CD4-positive, alpha-beta T cell (primary cell): Measurements from ENCODE around the gene STAB1. TPM values are rescaled to one million over a fixed set of nuclear protein-coding genes. Genes with fewer than 3 reads are reported as not detected.
A peak's percentile ranks its signal among the peaks of the same experiment; 100 is the strongest.

Source experiments
- ATAC-seq: fragments of 200-7000 bp; cut with Tn5 transposase; one replicate; pipeline ENCODE4 v1.10.0; 2022; ENCODE audit warnings: mild to moderate bottlenecking; ENCODE audit not compliant: poor library complexity
- CTCF ChIA-PET: fragments of 350-600 bp; sonication (Branson Sonifier 250); formaldehyde crosslinking; loops from one replicate; lab custom pipeline; 2021; ENCODE audit warnings: antibody characterized with exemption, inconsistent platforms; lab: Charles Lee
- POLR2A ChIA-PET: fragments of 350-600 bp; sonication (Branson Sonifier 250); formaldehyde crosslinking; loops from one replicate; lab custom pipeline; 2021; ENCODE audit warnings: antibody characterized with exemption, inconsistent platforms; lab: Charles Lee
- DNase-seq, 14 experiments: peaks; one replicate each; pipeline ENCODE4 v3.0.0-alpha.2; 2013 to 2020; ENCODE audit warnings: mixed read lengths in 2 of 14
- H3K27ac ChIP-seq, 2 donors: one replicate each; pipeline versions ENCODE4 v1.5.1 to v1.7.0; 2013; ENCODE audit warnings: low read length in 2 of 2, low read depth in 1 of 2, mild to moderate bottlenecking in 1 of 2
- H3K27me3 ChIP-seq, 2 experiments: 1 replicate in 1 of 2; 2 replicates in 1 of 2; pipeline versions ENCODE4 v1.6.1 to v1.7.0; 2013; ENCODE audit warnings: low read length in 2 of 2, control low read depth in 1 of 2, mild to moderate bottlenecking in 1 of 2, moderate library complexity in 1 of 2; ENCODE audit not compliant: insufficient read depth in 2 of 2, control insufficient read depth in 1 of 2
- H3K36me3 ChIP-seq: one replicate; pipeline ENCODE4 v1.6.1; 2013; ENCODE audit warnings: low read length, control low read depth; ENCODE audit not compliant: insufficient read depth
- H3K4me1 ChIP-seq: one replicate; pipeline ENCODE4 v1.6.1; 2013; ENCODE audit warnings: low read length, control low read depth; ENCODE audit not compliant: insufficient read depth
- H3K4me3 ChIP-seq: one replicate; pipeline ENCODE4 v1.5.1; 2013; ENCODE audit warnings: mild to moderate bottlenecking, low read length, moderate library complexity
- H3K9me3 ChIP-seq, 2 experiments: 1 replicate in 1 of 2; 2 replicates in 1 of 2; pipeline versions ENCODE4 v1.6.1 to v1.7.0; 2013; ENCODE audit warnings: low read length in 2 of 2, mild to moderate bottlenecking in 2 of 2, control low read depth in 1 of 2, moderate library complexity in 1 of 2; ENCODE audit not compliant: control insufficient read depth in 1 of 2, insufficient read depth in 1 of 2
- H3K27ac Mint-ChIP-seq: one replicate; pipeline ENCODE4 v1.8.0; 2020; ENCODE audit warnings: mixed read lengths
- H3K27me3 Mint-ChIP-seq: one replicate; pipeline ENCODE4 v1.8.0; 2021; ENCODE audit warnings: mixed read lengths
- H3K36me3 Mint-ChIP-seq: one replicate; pipeline ENCODE4 v1.8.0; 2021; ENCODE audit warnings: low read depth, mixed read lengths
- H3K4me1 Mint-ChIP-seq: one replicate; pipeline ENCODE4 v1.8.0; 2021; ENCODE audit warnings: low read depth, mixed read lengths
- H3K4me3 Mint-ChIP-seq: one replicate; pipeline ENCODE4 v1.8.0; 2020; ENCODE audit warnings: mild to moderate bottlenecking, mixed read lengths
- H3K9me3 Mint-ChIP-seq: one replicate; pipeline ENCODE4 v1.8.0; 2020; ENCODE audit warnings: mixed read lengths
- intact Hi-C, 2 experiments: fragments of 100-400 bp; cut with DNase I in 1 of 2; cut with micrococcal nuclease in 1 of 2; formaldehyde crosslinking; loops; one replicate each; pipeline versions ENCODE4 v1.15.1 to v1.9.0; 2023 to 2025; cut with DNase I, micrococcal nuclease
- total RNA-seq, 174 experiments: library from RNA in 2 of 174; stranded (reverse) in 2 of 174; gene quantifications; one replicate each; pipeline ENCODE4 v1.2.3 and lab custom pipeline; 2021 to 2026
- TF ChIP-seq, protein P1 (sequence below): fragments of 200-600 bp; IDR thresholded peaks from one replicate; pipeline ENCODE4 v1.8.0; 2022; ENCODE audit warnings: antibody characterized with exemption, mild to moderate bottlenecking

The STAB1 gene
- total RNA-seq, 2 experiments from 2014 or later = 1.5 to 2.5 TPM

DNA sequence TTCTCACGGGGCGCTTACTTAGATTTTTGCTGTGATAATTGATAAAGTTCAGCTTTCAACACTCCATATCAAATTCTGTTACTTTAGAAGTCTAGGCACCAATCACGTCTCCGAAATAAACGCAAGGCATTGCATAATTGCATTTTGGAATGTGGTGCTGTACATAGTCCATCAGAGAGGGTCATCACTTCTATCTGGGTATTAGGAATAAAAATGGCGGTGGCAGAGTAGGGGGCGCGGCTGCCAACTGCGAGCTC lies 40.9 kb downstream of the STAB1 start:
- intact Hi-C loops = loop anchor here in 1 of 2 experiments (2.0 to 10.0 kb wide), 5 partner anchors 149 to 1971 kb away; partner anchors contain the start of genes ALAS1, C3orf18, DUSP7 and HEMK1
- Mint-ChIP-seq H3K9me3 (no peaks in the 10 kb centered on the region), H3K36me3 (peaks cover 31% of the 10 kb centered on the region), H3K4me3 (peak overlapping the region; percentile 99), H3K4me1 (peaks cover 54% of the 10 kb centered on the region), H3K27me3 (no peaks in the 10 kb centered on the region), H3K27ac (peak overlapping the region; percentile 95)
- Histone ChIP-seq H3K4me1 (peaks cover 64% of the 10 kb centered on the region), H3K27ac (no peak overlapping the region), H3K27me3 (peaks cover 0 to 3% of the 10 kb centered on the region in 2 experiments), H3K4me3 (peak overlapping the region; percentile 40), H3K9me3 (no peaks in the 10 kb centered on the region), H3K36me3 (peaks cover 8% of the 10 kb centered on the region)
- DNase-seq (no peak), ATAC-seq (no peak)
- ChIA-PET CTCF (interaction anchor here (0.9 kb wide), 1 partner anchor 11 kb away, joined by 3 read pairs; no protein-coding TSS in a partner anchor), POLR2A (interaction anchor here (0.6 to 1.3 kb wide), 12 partner anchors 9 to 480 kb away, joined by 3 to 9 read pairs (median 4); partner anchors contain the start of genes DUSP7, GLT8D1 and SPCS1)
- TF ChIP-seq, protein P1, sequence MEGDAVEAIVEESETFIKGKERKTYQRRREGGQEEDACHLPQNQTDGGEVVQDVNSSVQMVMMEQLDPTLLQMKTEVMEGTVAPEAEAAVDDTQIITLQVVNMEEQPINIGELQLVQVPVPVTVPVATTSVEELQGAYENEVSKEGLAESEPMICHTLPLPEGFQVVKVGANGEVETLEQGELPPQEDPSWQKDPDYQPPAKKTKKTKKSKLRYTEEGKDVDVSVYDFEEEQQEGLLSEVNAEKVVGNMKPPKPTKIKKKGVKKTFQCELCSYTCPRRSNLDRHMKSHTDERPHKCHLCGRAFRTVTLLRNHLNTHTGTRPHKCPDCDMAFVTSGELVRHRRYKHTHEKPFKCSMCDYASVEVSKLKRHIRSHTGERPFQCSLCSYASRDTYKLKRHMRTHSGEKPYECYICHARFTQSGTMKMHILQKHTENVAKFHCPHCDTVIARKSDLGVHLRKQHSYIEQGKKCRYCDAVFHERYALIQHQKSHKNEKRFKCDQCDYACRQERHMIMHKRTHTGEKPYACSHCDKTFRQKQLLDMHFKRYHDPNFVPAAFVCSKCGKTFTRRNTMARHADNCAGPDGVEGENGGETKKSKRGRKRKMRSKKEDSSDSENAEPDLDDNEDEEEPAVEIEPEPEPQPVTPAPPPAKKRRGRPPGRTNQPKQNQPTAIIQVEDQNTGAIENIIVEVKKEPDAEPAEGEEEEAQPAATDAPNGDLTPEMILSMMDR = no peak

GRCh38 chr3:52536369-52537164 lies 41.4 kb downstream of the STAB1 start, which contains the start of gene UQCC5:
TSS of gene UQCC5 (plus strand) at chr3:52536605. CDS start at chr3:52536756, 151 bp downstream.
- ATAC-seq = peak; percentile 89
- no peaks in the 10 kb centered on the region for H3K9me3 Mint-ChIP-seq
- Histone ChIP-seq H3K27me3 (peaks cover 0 to 3% of the 10 kb centered on the region in 2 experiments), H3K36me3 (peaks cover 13% of the 10 kb centered on the region), H3K9me3 (no peaks in the 10 kb centered on the region), H3K4me3 (peak within 1 kb of the TSS; percentile 92), H3K4me1 (peaks cover 64% of the 10 kb centered on the region), H3K27ac (peak within 1 kb of the TSS; percentile 71 to 83)
- DNase-seq = peak; percentile 93 to 99 (median 96)
- H3K4me1 Mint-ChIP-seq = peaks cover 60% of the 10 kb centered on the region
- H3K27me3 Mint-ChIP-seq = no peaks in the 10 kb centered on the region
- ChIA-PET POLR2A (interaction anchor here (0.6 to 1.3 kb wide), 12 partner anchors 8 to 480 kb away, joined by 3 to 9 read pairs (median 4); partner anchors contain the start of genes DUSP7, GLT8D1 and SPCS1), CTCF (interaction anchor here (0.9 kb wide), 1 partner anchor 10 kb away, joined by 3 read pairs; no protein-coding TSS in a partner anchor)
- TF ChIP-seq, protein P1 = peak; percentile 22
- H3K4me3 Mint-ChIP-seq = peak within 1 kb of the TSS; percentile 99
- H3K27ac Mint-ChIP-seq = peak within 1 kb of the TSS; percentile 95
- H3K36me3 Mint-ChIP-seq = peaks cover 32% of the 10 kb centered on the region
- intact Hi-C loops = loop anchor here in 1 of 2 experiments (2.0 to 10.0 kb wide), 5 partner anchors 148 to 1972 kb away; partner anchors contain the start of genes ALAS1, C3orf18, DUSP7 and HEMK1

- POLR2A ChIA-PET = no interaction called here
- no peak for ATAC-seq
- H3K27ac ChIP-seq = peak overlapping the region; percentile 71 to 83
- peak overlapping the region; percentile 92 for H3K4me3 ChIP-seq
- peak in 1 of 14 experiments; percentile 21 for DNase-seq
- peaks cover 0 to 3% of the 10 kb centered on the region in 2 experiments for H3K27me3 ChIP-seq
- intact Hi-C loops = loop anchor here in 1 of 2 experiments (2.0 to 10.0 kb wide), 5 partner anchors 148 to 1972 kb away; partner anchors contain the start of genes ALAS1, C3orf18, DUSP7 and HEMK1
- H3K36me3 ChIP-seq = peaks cover 16% of the 10 kb centered on the region
- H3K27ac Mint-ChIP-seq = peak overlapping the region; percentile 95
- TF ChIP-seq, protein P1 = no peak
- CTCF ChIA-PET = no interaction called here
- no peaks in the 10 kb centered on the region for H3K9me3 ChIP-seq
- peaks cover 32% of the 10 kb centered on the region for H3K36me3 Mint-ChIP-seq
- H3K27me3 Mint-ChIP-seq = no peaks in the 10 kb centered on the region
- peaks cover 64% of the 10 kb centered on the region for H3K4me1 Mint-ChIP-seq
- H3K9me3 Mint-ChIP-seq = no peaks in the 10 kb centered on the region
- peak overlapping the region; percentile 99 for H3K4me3 Mint-ChIP-seq
- H3K4me1 ChIP-seq = peaks cover 59% of the 10 kb centered on the region
Measured at GRCh38 chr3:52537165-52537620, 42.1 kb downstream of the STAB1 start.
